Limb (tissue), 2 donors: Measurements from ENCODE around the gene SP6.

Experiments used
- DNase-seq, 2 donors: peaks; one replicate each; pipeline ENCODE4 v3.0.0-alpha.2; 2016; ENCODE audit errors: extremely low spot score in 2 of 2

The SP6 gene

GRCh38 chr17:47812146-47812920 is 38.6 kb downstream of the SP6 start:
- DNase-seq: no peak

GRCh38 chr17:47811709-47812108 is 39.3 kb downstream of the SP6 start:
- DNase-seq: no peak

- no peak for DNase-seq
These were observed 39.9 kb downstream of the SP6 start for GRCh38 chr17:47810901-47811635.

DNA sequence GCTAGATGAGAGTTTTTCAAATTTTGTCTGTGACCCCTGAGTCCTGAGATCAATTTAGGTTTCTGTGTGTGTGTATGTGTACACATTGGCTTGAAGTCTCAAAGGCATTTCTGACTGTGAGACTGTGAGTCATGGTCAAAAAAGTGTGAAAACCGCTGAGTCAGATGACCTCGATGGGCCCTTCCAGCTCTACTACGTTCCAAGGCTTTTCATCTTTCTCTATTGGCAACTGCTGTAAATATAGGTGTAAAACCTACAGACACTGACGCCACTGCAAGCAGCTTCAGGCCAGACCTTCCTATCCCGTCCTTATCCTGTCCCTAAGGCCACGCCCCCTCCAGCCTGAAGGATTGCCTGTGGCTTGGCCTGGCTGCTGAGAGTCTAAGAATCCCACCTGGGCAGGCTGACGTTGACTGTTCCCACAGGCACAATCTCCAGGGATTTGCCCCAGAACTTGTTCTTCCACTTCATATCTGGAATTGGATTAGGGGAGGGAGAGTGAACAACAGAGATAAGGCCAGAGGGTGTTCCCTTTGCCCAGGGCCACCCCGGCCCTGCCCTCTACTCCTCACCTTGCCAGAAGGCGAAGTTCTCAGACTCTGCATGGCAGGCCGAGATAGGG is 40.7 kb downstream of the SP6 start:
- no peak for DNase-seq

DNA sequence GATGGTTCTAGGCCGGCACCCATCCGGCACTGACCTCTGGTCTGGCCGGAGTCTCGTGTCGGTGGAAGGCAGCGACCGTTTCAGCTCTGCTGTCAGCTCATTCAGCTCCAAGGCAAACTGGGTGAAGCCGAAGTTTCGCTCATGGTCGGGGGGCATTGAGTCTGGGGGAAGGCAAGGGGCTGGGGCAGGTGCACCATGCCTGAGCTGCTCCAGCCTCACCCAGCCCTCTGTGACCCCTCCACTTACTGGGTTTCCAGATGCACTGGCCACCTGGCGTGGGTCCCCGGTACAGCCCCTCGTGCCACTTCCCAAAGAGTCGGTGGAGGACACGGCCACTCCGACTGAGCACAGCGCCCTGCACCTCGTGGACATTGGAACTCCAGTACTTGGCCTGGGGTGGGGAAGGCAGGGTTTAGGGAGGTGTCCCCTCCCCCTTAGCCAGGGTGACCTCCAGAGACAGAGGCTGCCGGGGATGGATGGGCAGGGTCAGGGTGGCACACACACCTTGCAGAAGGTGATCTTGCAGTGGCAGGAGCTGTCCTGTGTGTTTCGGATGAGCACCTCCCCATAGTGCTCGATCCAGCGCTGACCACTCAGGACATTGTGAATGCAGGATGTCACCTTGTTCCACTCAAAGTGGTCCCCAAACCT is 42.0 kb downstream of the SP6 start:
- DNase-seq: no peak

- peak in 1 of 2 donors; percentile 18 for DNase-seq
These were observed 42.7 kb downstream of the SP6 start for GRCh38 chr17:47808036-47808829.

GRCh38 chr17:47807421-47807820 is 43.5 kb downstream of the SP6 start:
- no peak for DNase-seq

DNA sequence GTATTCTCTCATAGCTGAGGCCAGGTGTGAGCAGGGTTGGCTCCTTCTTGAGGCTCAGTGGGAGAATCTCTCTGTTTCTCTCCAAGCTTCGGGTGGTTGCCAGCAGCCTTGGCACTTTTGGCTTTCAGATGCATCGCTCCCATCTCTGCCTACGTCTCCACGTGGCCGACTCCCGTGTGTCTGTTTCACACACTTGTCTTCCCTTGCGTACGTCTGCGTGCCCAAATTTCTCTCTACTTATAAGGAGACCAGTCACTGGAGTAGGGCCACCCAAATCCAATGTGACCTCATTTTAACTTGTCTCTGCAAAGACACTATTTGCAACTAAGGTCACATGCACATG is 44.1 kb downstream of the SP6 start:
- DNase-seq: no peak

DNA sequence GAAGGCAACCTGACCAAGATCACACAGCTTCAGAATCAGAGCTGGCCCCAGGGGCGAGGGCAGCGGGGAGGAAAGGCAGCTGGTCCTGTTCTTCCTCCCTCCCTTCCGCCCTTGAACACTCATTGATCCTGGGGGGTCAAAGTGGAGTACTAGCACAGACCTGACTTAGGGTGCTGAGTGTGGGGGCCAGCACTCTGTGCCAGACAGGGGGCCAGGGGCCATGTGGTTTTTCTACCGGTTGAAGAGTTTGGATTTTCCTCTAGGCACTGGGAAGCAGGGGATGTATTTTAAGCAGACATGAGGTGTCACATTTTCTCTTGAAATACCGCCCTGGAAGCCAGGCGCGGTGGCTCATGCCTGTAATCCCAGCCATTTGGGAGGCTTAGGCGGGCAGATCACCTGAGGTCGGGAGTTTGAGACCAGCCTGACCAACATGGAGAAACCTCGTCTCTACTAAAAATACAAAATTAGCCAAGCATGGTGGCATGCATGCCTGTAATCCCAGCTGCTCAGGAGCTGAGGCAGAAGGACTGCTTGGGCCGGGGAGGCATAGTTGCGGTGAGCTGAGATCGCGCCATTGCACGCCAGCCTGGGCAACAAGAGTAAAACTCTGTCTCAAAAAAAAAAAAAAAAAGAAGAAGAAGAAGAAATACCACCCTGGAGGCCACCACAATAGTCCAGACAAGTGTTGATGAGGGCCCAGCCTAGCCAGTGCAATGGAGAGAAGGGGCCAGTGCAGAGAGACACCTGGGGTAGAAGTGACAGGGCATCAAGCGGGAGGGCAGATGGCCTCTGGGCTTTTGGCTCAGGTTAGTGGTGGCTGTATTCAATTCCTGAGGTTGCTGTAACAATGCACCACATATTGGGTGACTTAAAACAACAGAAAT is 44.7 kb downstream of the SP6 start:
- no peak for DNase-seq

- DNase-seq: no peak
These were observed 46.5 kb downstream of the SP6 start for GRCh38 chr17:47804461-47804860.

DNA sequence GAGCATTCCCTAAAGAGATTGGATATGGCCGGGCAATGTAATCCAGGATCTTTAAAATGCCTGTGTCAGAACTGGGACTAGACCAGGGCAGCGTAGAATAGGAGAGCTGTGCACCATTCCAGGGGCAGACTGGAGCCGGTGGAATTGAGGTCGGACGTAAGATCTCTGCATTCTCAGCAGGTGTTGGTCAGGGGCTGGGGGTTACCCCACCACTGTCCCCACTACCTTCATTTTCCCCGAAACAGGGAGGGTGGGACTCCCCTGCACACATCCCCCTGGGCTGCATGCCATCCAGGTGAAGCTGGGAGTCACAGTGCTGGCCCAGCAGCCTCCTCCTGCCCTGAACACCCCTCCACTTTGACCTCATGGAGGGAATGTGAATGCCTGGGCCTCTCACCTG is 47.2 kb downstream of the SP6 start:
- DNase-seq: no peak

- no peak for DNase-seq
These were observed 47.8 kb downstream of the SP6 start for GRCh38 chr17:47803201-47803600.

DNA sequence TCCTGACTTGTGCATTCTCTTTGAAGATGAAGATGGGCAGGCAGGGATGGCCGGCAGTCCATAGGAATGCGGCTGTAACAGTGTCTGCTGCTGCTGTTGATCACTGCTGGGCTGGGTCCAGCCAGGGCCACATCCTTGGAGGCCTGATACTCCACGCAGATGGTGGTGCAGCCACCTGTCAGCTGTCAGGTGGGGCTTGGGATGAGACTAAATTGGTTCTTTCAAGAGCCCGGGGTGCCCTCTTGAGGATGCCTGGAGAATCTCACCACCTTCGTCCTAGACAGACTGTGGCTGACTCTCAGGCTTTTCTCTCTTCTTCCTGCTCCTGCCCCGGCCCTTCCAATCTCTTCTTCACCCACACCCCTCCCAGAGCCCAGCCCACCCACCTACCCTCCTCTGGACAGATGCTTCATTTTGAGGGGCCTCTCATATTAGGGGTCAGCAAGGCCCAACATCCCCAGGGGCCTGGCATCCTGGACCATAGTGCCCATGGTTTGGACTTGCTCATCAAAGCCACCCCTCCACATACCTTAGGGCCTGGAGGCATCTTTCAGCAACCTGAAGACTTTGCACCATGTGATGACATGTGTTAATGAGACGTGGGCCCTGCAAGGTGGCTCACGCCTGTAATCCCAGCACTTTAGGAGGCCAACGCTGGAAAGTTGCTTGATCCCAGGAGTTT is 48.5 kb downstream of the SP6 start:
- peak; percentile 6 to 57 for DNase-seq

- no peak for DNase-seq
These were observed 49.1 kb downstream of the SP6 start for GRCh38 chr17:47801906-47802305.

GRCh38 chr17:47801176-47801765 is 49.7 kb downstream of the SP6 start:
- DNase-seq: no peak

GRCh38 chr17:47800686-47801085 is 50.3 kb downstream of the SP6 start:
- DNase-seq: no peak

GRCh38 chr17:47797797-47798196 is 53.2 kb downstream of the SP6 start:
- DNase-seq: no peak
